PC-9 (cell line): ENCODE measurements around the gene SKI. TPM values are rescaled to one million over a fixed set of nuclear protein-coding genes. Genes with fewer than 3 reads are reported as not detected.

Source experiments
- BruUV-seq: library from RNA; stranded (reverse); fragments of 400-500 nt; replicated peaks from 2 replicates; lab custom pipeline; 2021; lab: Mats Ljungman, UMichigan
- CTCF ChIA-PET: fragments of 300-600 bp; sonication (Branson Sonifier 250); formaldehyde crosslinking; loops from one replicate; lab custom pipeline; 2022; ENCODE audit warnings: antibody characterized with exemption; lab: Charles Lee
- POLR2A ChIA-PET: fragments of 300-600 bp; sonication (Branson Sonifier 250); formaldehyde crosslinking; loops from one replicate; lab custom pipeline; 2022; ENCODE audit warnings: antibody characterized with exemption; ENCODE audit not compliant: unreplicated experiment; lab: Charles Lee
- DNase-seq, 2 experiments: peaks; one replicate each; pipeline versions ENCODE4 v3.0.0 to v3.0.0-alpha.2; 2015 to 2022; ENCODE audit warnings: mixed read lengths in 1 of 2
- H2AFZ ChIP-seq: fragments of 200-600 bp; sonication (generic); 2 replicates; pipeline ENCODE4 v1.8.1; 2017; ENCODE audit warnings: antibody characterized with exemption
- H3F3A ChIP-seq: fragments of 200-600 bp; sonication (generic); 2 replicates; pipeline ENCODE4 v1.8.1; 2017; ENCODE audit warnings: antibody characterized with exemption, mild to moderate bottlenecking, low read depth; ENCODE audit not compliant: insufficient read depth
- H3K27ac ChIP-seq: fragments of 200-600 bp; sonication (generic); 2 replicates; pipeline ENCODE4 v1.6.1; 2016; ENCODE audit warnings: mixed run types
- H3K27me3 ChIP-seq: fragments of 200-600 bp; sonication (generic); 2 replicates; pipeline ENCODE4 v1.6.1; 2016; ENCODE audit warnings: low read depth, mixed run types; ENCODE audit not compliant: insufficient read depth
- H3K36me3 ChIP-seq: fragments of 200-600 bp; sonication (generic); 2 replicates; pipeline ENCODE4 v1.6.1; 2016; ENCODE audit warnings: low read depth, mixed run types
- H3K4me1 ChIP-seq: fragments of 200-600 bp; sonication (generic); replicated peaks from 2 replicates; pipeline ENCODE4 v1.6.1; 2016; ENCODE audit warnings: mixed run types; ENCODE audit not compliant: insufficient read depth
- H3K4me2 ChIP-seq: fragments of 200-600 bp; sonication (generic); 2 replicates; pipeline ENCODE4 v1.6.1; 2017; ENCODE audit warnings: mixed run types
- H3K4me3 ChIP-seq: fragments of 200-600 bp; sonication (generic); 2 replicates; pipeline ENCODE4 v1.6.1; 2016; ENCODE audit warnings: mixed run types
- H3K79me2 ChIP-seq: fragments of 200-600 bp; sonication (generic); 2 replicates; pipeline ENCODE4 v1.6.1; 2017; ENCODE audit warnings: low read depth, mixed run types
- H3K9me2 ChIP-seq: fragments of 200-600 bp; sonication (generic); 2 replicates; pipeline ENCODE4 v1.8.1; 2017; ENCODE audit warnings: mild to moderate bottlenecking; ENCODE audit not compliant: insufficient read depth
- H3K9me3 ChIP-seq: fragments of 200-600 bp; sonication (generic); 2 replicates; pipeline ENCODE4 v1.8.1; 2016; ENCODE audit warnings: low read depth; ENCODE audit not compliant: insufficient read depth
- H4K20me1 ChIP-seq: fragments of 200-600 bp; sonication (generic); 2 replicates; pipeline ENCODE4 v1.8.1; 2017; ENCODE audit not compliant: insufficient read depth
- CTCF ChIP-seq: fragments of 200-600 bp; sonication (generic); conservative IDR thresholded peaks from 2 replicates; pipeline ENCODE4 v1.6.1; 2017; ENCODE audit warnings: mixed run types, antibody characterized with exemption, mild to moderate bottlenecking, moderate library complexity
- EZH2 ChIP-seq: fragments of 200-600 bp; sonication (generic); IDR thresholded peaks from 2 replicates; pipeline ENCODE4 v1.8.0; 2017; ENCODE audit warnings: antibody characterized with exemption, low read depth
- intact Hi-C: fragments of 100-400 bp; cut with micrococcal nuclease; formaldehyde crosslinking; loops from one replicate; pipeline ENCODE4 v1.10.0; 2022; ENCODE audit not compliant: unreplicated experiment
- total RNA-seq: library from RNA; stranded (reverse); gene quantifications from 2 replicates; pipeline ENCODE4 v1.2.3, GENCODE V29; 2021

Gene SKI
- total RNA-seq, 1 experiment from 2014 or later, result 36.2 TPM

- Histone ChIP-seq H3K9me2 (no peaks in the 10 kb centered on the region), H3K4me1 (no peaks in the 10 kb centered on the region), H3K27me3 (no peaks in the 10 kb centered on the region), H3F3A (no peaks in the 10 kb centered on the region), H3K27ac (no peak overlapping the region), H4K20me1 (no peaks in the 10 kb centered on the region), H2AFZ (no peak overlapping the region), H3K9me3 (peaks cover 2% of the 10 kb centered on the region; the same call in 1 of the 2 replicates), H3K4me3 (no peak overlapping the region), H3K36me3 (no peaks in the 10 kb centered on the region), H3K4me2 (no peak overlapping the region), H3K79me2 (no peaks in the 10 kb centered on the region)
- TF ChIP-seq EZH2 (no peak), CTCF (no peak)
- ChIA-PET POLR2A (no interaction called here), CTCF (no interaction called here)
- BruUV-seq, result no TSS peak
- intact Hi-C loops, result no loop called here
- DNase-seq, result no peak
These were observed 130.8 kb downstream of the SKI start for GRCh38 chr1:2358651-2359640.

Other genes with a start within 250 kb of the SKI start
- gene CFAP74, start 224.5 kb upstream of the SKI start, total RNA-seq, result 2.8 and 3.0 TPM in 2 replicates
- gene GABRD, start 209.0 kb upstream of the SKI start, total RNA-seq, result not detected in 2 replicates
- gene PRKCZ, start 177.9 kb upstream of the SKI start, total RNA-seq, result 36.0 and 36.2 TPM in 2 replicates
- gene FAAP20, start 33.5 kb upstream of the SKI start, total RNA-seq, result 72.1 and 97.1 TPM in 2 replicates
- gene MORN1, start 163.2 kb downstream of the SKI start, total RNA-seq, result 47.8 and 51.0 TPM in 2 replicates
- gene RER1, start 163.5 kb downstream of the SKI start, total RNA-seq, result 109 and 131 TPM in 2 replicates
- gene PEX10, start 184.2 kb downstream of the SKI start, total RNA-seq, result 24.3 and 26.3 TPM in 2 replicates
- gene PLCH2, start 248.0 kb downstream of the SKI start, total RNA-seq, result 0.98 and 1.5 TPM in 2 replicates